ENCODE results near the gene GARNL3.

GARNL3 gene

GRCh38 chr9:127370147-127370579, 105.6 kb downstream of the GARNL3 start:
- H3K4me3 ChIP-seq (ENCODE audit: low read length): no peak overlapping the region
- no peak for TF ChIP-seq ZNF274 (IDR thresholded peaks at IDR 0.05; ENCODE audit: low read depth, low read length)

GRCh38 chr9:127370672-127371648, 106.4 kb downstream of the GARNL3 start:
- no peak for TF ChIP-seq ZNF274 (IDR thresholded peaks at IDR 0.05; ENCODE audit: low read depth, low read length)
- no peak overlapping the region for H3K4me3 ChIP-seq (ENCODE audit: low read length)

GRCh38 chr9:127380479-127380878, 115.9 kb downstream of the GARNL3 start:
- TF ChIP-seq ZNF274 (IDR thresholded peaks at IDR 0.05; ENCODE audit: low read depth, low read length): no peak

GRCh38 chr9:127382541-127382940, 118.0 kb downstream of the GARNL3 start:
- TF ChIP-seq ZNF274 (IDR thresholded peaks at IDR 0.05; ENCODE audit: low read depth, low read length): no peak
- no peak overlapping the region for H3K4me3 ChIP-seq (ENCODE audit: low read length)

More at GRCh38 chr9:127380479-127380878, 115.9 kb downstream of the GARNL3 start:
- H3K4me3 ChIP-seq (ENCODE audit: low read length): no peak overlapping the region

- no peak overlapping the region for H3K4me3 ChIP-seq (ENCODE audit: low read length)
- TF ChIP-seq ZNF274 (IDR thresholded peaks at IDR 0.05; ENCODE audit: low read depth, low read length): no peak
These were observed 119.6 kb downstream of the GARNL3 start for GRCh38 chr9:127384016-127384730.

GRCh38 chr9:127384901-127385300, 120.3 kb downstream of the GARNL3 start:
- H3K4me3 ChIP-seq (ENCODE audit: low read length): no peak overlapping the region
- no peak for TF ChIP-seq ZNF274 (IDR thresholded peaks at IDR 0.05; ENCODE audit: low read depth, low read length)

- TF ChIP-seq ZNF274 (IDR thresholded peaks at IDR 0.05; ENCODE audit: low read depth, low read length): no peak
- no peak overlapping the region for H3K4me3 ChIP-seq (ENCODE audit: low read length)
These were observed 121.7 kb downstream of the GARNL3 start for GRCh38 chr9:127386249-127386648.

GRCh38 chr9:127386981-127387380, 122.4 kb downstream of the GARNL3 start:
- no peak for TF ChIP-seq ZNF274 (IDR thresholded peaks at IDR 0.05; ENCODE audit: low read depth, low read length)
- no peak overlapping the region for H3K4me3 ChIP-seq (ENCODE audit: low read length)

- no peak overlapping the region for H3K4me3 ChIP-seq (ENCODE audit: low read length)
- no peak for TF ChIP-seq ZNF274 (IDR thresholded peaks at IDR 0.05; ENCODE audit: low read depth, low read length)
These were observed 123.7 kb downstream of the GARNL3 start for GRCh38 chr9:127388037-127388855.

GRCh38 chr9:127388856-127389238, 124.3 kb downstream of the GARNL3 start:
- H3K4me3 ChIP-seq (ENCODE audit: low read length): no peak overlapping the region
- TF ChIP-seq ZNF274 (IDR thresholded peaks at IDR 0.05; ENCODE audit: low read depth, low read length): no peak

- no peak overlapping the region for H3K4me3 ChIP-seq (ENCODE audit: low read length)
- no peak for TF ChIP-seq ZNF274 (IDR thresholded peaks at IDR 0.05; ENCODE audit: low read depth, low read length)
These were observed 125.0 kb downstream of the GARNL3 start for GRCh38 chr9:127389381-127390247.

- no peak overlapping the region for H3K4me3 ChIP-seq (ENCODE audit: low read length)
- no peak for TF ChIP-seq ZNF274 (IDR thresholded peaks at IDR 0.05; ENCODE audit: low read depth, low read length)
These were observed 125.6 kb downstream of the GARNL3 start for GRCh38 chr9:127390248-127390545.

GRCh38 chr9:127390563-127390962, 126.0 kb downstream of the GARNL3 start:
- TF ChIP-seq ZNF274 (IDR thresholded peaks at IDR 0.05; ENCODE audit: low read depth, low read length): no peak
- H3K4me3 ChIP-seq (ENCODE audit: low read length): no peak overlapping the region

All from GM08714 (cell line).